B cell (primary cell): ENCODE results near the gene SMIM5. TPM values are rescaled to one million over a fixed set of nuclear protein-coding genes. Genes with fewer than 3 reads are reported as not detected.

ENCODE experiments used
- ATAC-seq: fragments of 200-7000 bp; cut with Tn5 transposase; one replicate; pipeline ENCODE4 v1.10.0; 2021; ENCODE audit warnings: low read depth, mild to moderate bottlenecking, moderate number of reproducible peaks, moderate library complexity
- CTCF ChIA-PET: fragments of 350-600 bp; sonication (Branson Sonifier 250); formaldehyde crosslinking; loops from one replicate; lab custom pipeline; 2021; ENCODE audit warnings: antibody characterized with exemption, inconsistent platforms; lab: Charles Lee
- POLR2A ChIA-PET: fragments of 350-600 bp; sonication (Branson Sonifier 250); formaldehyde crosslinking; loops from one replicate; lab custom pipeline; 2021; ENCODE audit warnings: antibody characterized with exemption; lab: Charles Lee
- DNase-seq: peaks from one replicate; pipeline ENCODE4 v3.0.0; 2013
- H2AFZ ChIP-seq: 2 replicates; pipeline ENCODE4 v1.6.1; 2012; ENCODE audit warnings: mild to moderate bottlenecking, low read depth, low read length; ENCODE audit not compliant: insufficient read depth, poor library complexity, severe bottlenecking
- H3K27ac ChIP-seq, 2 donors: 1 replicate in 1 of 2; 2 replicates in 1 of 2; pipeline ENCODE4 v1.5.1; 2012 to 2013; ENCODE audit warnings: low read length in 2 of 2, mild to moderate bottlenecking in 2 of 2, moderate library complexity in 1 of 2
- H3K27me3 ChIP-seq, 4 experiments: fragments of 200-600 bp in 1 of 4; sonication (generic) in 1 of 4; replicated peaks in 1 of 4; 1 replicate in 2 of 4; 2 replicates in 2 of 4; pipeline versions ENCODE4 v1.6.1 to v1.7.0; 2013 to 2016; ENCODE audit warnings: low read length in 3 of 4, mild to moderate bottlenecking in 2 of 4, mixed read lengths in 1 of 4, moderate library complexity in 1 of 4; ENCODE audit not compliant: insufficient read depth in 4 of 4, control insufficient read depth in 3 of 4; ENCODE audit errors: control extremely low read depth in 1 of 4
- H3K36me3 ChIP-seq, 2 experiments: replicated peaks in 1 of 2; 1 replicate in 1 of 2; 2 replicates in 1 of 2; pipeline versions ENCODE4 v1.6.1 to v1.7.1; 2013; ENCODE audit warnings: low read length in 1 of 2; ENCODE audit not compliant: insufficient read depth in 2 of 2, control insufficient read depth in 1 of 2; ENCODE audit errors: control extremely low read depth in 1 of 2, extremely low read depth in 1 of 2
- H3K4me1 ChIP-seq, 2 donors: fragments of 200-600 bp in 1 of 2; sonication (generic) in 1 of 2; 1 replicate in 1 of 2; 2 replicates in 1 of 2; pipeline versions ENCODE4 v1.5.1 to v1.6.1; 2013 to 2017; ENCODE audit warnings: low read length in 2 of 2; ENCODE audit not compliant: control insufficient read depth in 2 of 2, insufficient read depth in 2 of 2
- H3K4me2 ChIP-seq: replicated peaks from 2 replicates; pipeline ENCODE3; 2012; ENCODE audit warnings: mild to moderate bottlenecking, low read depth, low read length; ENCODE audit not compliant: poor library complexity, severe bottlenecking
- H3K4me3 ChIP-seq, 5 experiments: fragments of 200-600 bp in 1 of 5; sonication (generic) in 1 of 5; 1 replicate in 3 of 5; 2 replicates in 2 of 5; pipeline versions ENCODE4 v1.5.1 to v1.7.0; 2011 to 2016; ENCODE audit warnings: low read length in 4 of 5, mild to moderate bottlenecking in 4 of 5, low read depth in 2 of 5, control low read depth in 1 of 5, moderate library complexity in 1 of 5; ENCODE audit not compliant: insufficient read depth in 1 of 5; ENCODE audit errors: control extremely low read depth in 1 of 5, extremely low read depth in 1 of 5
- H3K79me2 ChIP-seq: fragments of 200-600 bp; sonication (generic); one replicate; pipeline ENCODE4 v1.6.0; 2016; ENCODE audit warnings: low read length; ENCODE audit not compliant: control insufficient read depth, insufficient read depth
- H3K9ac ChIP-seq: fragments of 200-600 bp; sonication (generic); 2 replicates; pipeline ENCODE4 v1.6.1; 2017; ENCODE audit warnings: mild to moderate bottlenecking, low read length, moderate library complexity
- H3K9me3 ChIP-seq, 3 donors: one replicate each; pipeline versions ENCODE4 v1.6.1 to v1.7.1; 2013; ENCODE audit warnings: low read length in 2 of 3; ENCODE audit not compliant: control insufficient read depth in 2 of 3, insufficient read depth in 1 of 3; ENCODE audit errors: control extremely low read depth in 1 of 3
- H4K20me1 ChIP-seq: 2 replicates; pipeline ENCODE4 v1.6.0; 2012; ENCODE audit warnings: mild to moderate bottlenecking, low read length; ENCODE audit not compliant: insufficient read depth, control insufficient read depth, poor library complexity, severe bottlenecking
- H3K27ac Mint-ChIP-seq: one replicate; pipeline ENCODE4 v1.8.0; 2021; ENCODE audit warnings: mixed read lengths
- H3K27me3 Mint-ChIP-seq: one replicate; pipeline ENCODE4 v1.8.0; 2021; ENCODE audit warnings: mixed read lengths
- H3K4me1 Mint-ChIP-seq: one replicate; pipeline ENCODE4 v1.8.0; 2021; ENCODE audit warnings: mixed read lengths
- H3K4me3 Mint-ChIP-seq: one replicate; pipeline ENCODE4 v1.8.0; 2021; ENCODE audit warnings: mixed read lengths
- H3K9me3 Mint-ChIP-seq: one replicate; pipeline ENCODE4 v1.8.0; 2022; ENCODE audit warnings: mixed read lengths; ENCODE audit not compliant: insufficient read depth
- CTCF ChIP-seq: fragments of 200-600 bp; IDR thresholded peaks from one replicate; pipeline ENCODE4 v1.8.0; 2022; ENCODE audit warnings: antibody characterized with exemption, mild to moderate bottlenecking
- EZH2 ChIP-seq: IDR thresholded peaks from 2 replicates; pipeline ENCODE4 v1.6.1; 2012; ENCODE audit warnings: borderline replicate concordance, low read depth, mild to moderate bottlenecking, moderate library complexity, low read length; ENCODE audit not compliant: insufficient read depth, poor library complexity, severe bottlenecking
- WGBS: methylation state at CpG from one replicate; pipeline ENCODE4 v1.1.5; 2013; ENCODE audit warnings: missing lambda C conversion rate; ENCODE audit not compliant: insufficient coverage; 5-methylcytosine and 5-hydroxymethylcytosine counted together
- intact Hi-C: fragments of 100-400 bp; cut with micrococcal nuclease; formaldehyde crosslinking; loops from one replicate; pipeline ENCODE4 v1.10.0; 2022
- polyA plus RNA-seq: library from polyadenylated mRNA; depleted of rRNA; stranded (reverse); fragments of >200 nt; gene quantifications from 2 replicates; pipeline ENCODE4 v1.2.3, GENCODE V29; 2012
- total RNA-seq, 2 donors: library from RNA; stranded (reverse); fragments of 120-200 nt in 1 of 2; gene quantifications; 1 replicate in 1 of 2; 2 replicates in 1 of 2; pipeline versions ENCODE4 v1.2.3 to v1.2.4, GENCODE V29; 2013 to 2022

Gene SMIM5
- total and polyA plus RNA-seq, 2 donors (not counting 1 experiment from before 2014, with no cell fraction given): 0.62 to 7.6 TPM

GRCh38 chr17:75633486-75634375 lies 497 bp downstream of the SMIM5 start:
- Histone ChIP-seq H3K79me2 (no peaks in the 10 kb centered on the region), H3K4me1 (peaks cover 9 to 18% of the 10 kb centered on the region in 2 donors), H3K27me3 (no peaks in the 10 kb centered on the region), H3K27ac (no peak overlapping the region), H3K36me3 (peaks cover 0 to 4% of the 10 kb centered on the region in 2 experiments), H4K20me1 (peaks cover 9% of the 10 kb centered on the region), H3K4me2 (peak overlapping the region; percentile 68), H3K9me3 (no peaks in the 10 kb centered on the region), H3K4me3 (no peak overlapping the region), H3K9ac (no peak overlapping the region), H2AFZ (peak overlapping the region; percentile 36)
- no peak overlapping the region for H3K27ac Mint-ChIP-seq
- ATAC-seq (peak; percentile 32), DNase-seq (peak; percentile 69)
- peaks cover 13% of the 10 kb centered on the region for H3K4me1 Mint-ChIP-seq
- intact Hi-C loops: loop anchor here (1.0 to 2.0 kb wide), 4 partner anchors 19 to 207 kb away; no protein-coding TSS in a partner anchor
- CTCF ChIA-PET: interaction anchor here (0.8 to 19.7 kb wide), 41 partner anchors 10 to 676 kb away, joined by 3 to 389 read pairs (median 6); partner anchors contain the start of genes GALK1, RECQL5, SAP30BP and TMEM94
- TF ChIP-seq EZH2: no peak
- TF ChIP-seq CTCF: peak; percentile 29
- POLR2A ChIA-PET: interaction anchor here (1.0 to 1.2 kb wide), 4 partner anchors 33 to 120 kb away, joined by 3 to 8 read pairs (median 4); partner anchors contain the start of genes RECQL5 and SAP30BP
- H3K4me3 Mint-ChIP-seq: no peak overlapping the region
- H3K27me3 Mint-ChIP-seq: no peaks in the 10 kb centered on the region
- H3K9me3 Mint-ChIP-seq: no peaks in the 10 kb centered on the region
- 22% methylated on average over 23 of the region's 27 CpGs for WGBS

- no peaks in the 10 kb centered on the region for H3K9me3 Mint-ChIP-seq
- Histone ChIP-seq H3K4me1 (peaks cover 9 to 18% of the 10 kb centered on the region in 2 donors), H3K9me3 (no peaks in the 10 kb centered on the region), H2AFZ (no peak overlapping the region), H3K36me3 (peaks cover 0 to 4% of the 10 kb centered on the region in 2 experiments), H3K4me3 (no peak overlapping the region), H3K27me3 (no peaks in the 10 kb centered on the region), H3K9ac (no peak overlapping the region), H3K27ac (no peak overlapping the region), H3K4me2 (no peak overlapping the region), H4K20me1 (peaks cover 9% of the 10 kb centered on the region), H3K79me2 (no peaks in the 10 kb centered on the region)
- TF ChIP-seq CTCF: no peak
- TF ChIP-seq EZH2: no peak
- 87% methylated on average over 9 of the region's 9 CpGs for WGBS
- H3K4me3 Mint-ChIP-seq: no peak overlapping the region
- peaks cover 13% of the 10 kb centered on the region for H3K4me1 Mint-ChIP-seq
- intact Hi-C loops: no loop called here
- DNase-seq: no peak
- ChIA-PET CTCF (interaction anchor here (0.9 to 19.7 kb wide), 20 partner anchors 9 to 208 kb away, joined by 3 to 389 read pairs (median 13); partner anchors contain the start of gene GALK1), POLR2A (interaction anchor here (1.0 kb wide), 1 partner anchor 119 kb away, joined by 8 read pairs; no protein-coding TSS in a partner anchor)
- H3K27me3 Mint-ChIP-seq: no peaks in the 10 kb centered on the region
- no peak for ATAC-seq
- no peak overlapping the region for H3K27ac Mint-ChIP-seq
Observed at GRCh38 chr17:75634376-75634740, 1.1 kb downstream of the SMIM5 start.
